ENCODE data around the gene TIMM8A.
"Not testable (repeated sequence)": the region's sequence is repeated elsewhere in the genome, so short reads cannot be mapped to it uniquely, and the experiment has no call there.

TIMM8A gene

GRCh38 chrX:101357166-101357795 lies 8.7 kb upstream of the TIMM8A start:
- DNase-seq: peak; percentile 61

DNA sequence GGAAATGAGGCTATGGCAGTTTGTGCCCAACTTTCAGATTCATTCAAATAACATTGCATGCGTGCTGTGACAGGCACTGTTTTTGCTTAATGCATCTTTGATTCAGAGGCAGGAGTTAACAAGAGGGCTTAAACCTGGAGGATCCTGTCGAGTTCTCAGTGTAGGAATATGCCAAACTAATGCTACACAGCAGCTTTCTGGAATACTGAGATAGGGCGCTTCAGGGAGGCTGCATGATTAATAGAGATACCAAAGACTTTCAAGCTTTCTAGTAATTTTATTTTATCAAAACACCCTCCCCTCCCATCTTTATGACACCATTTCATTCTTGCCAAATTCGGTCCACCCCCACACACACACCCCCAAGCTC lies 636 bp upstream of the TIMM8A start:
- DNase-seq: no peak

- no peak for DNase-seq
Measured at GRCh38 chrX:101347859-101348451, 587 bp downstream of the TIMM8A start.

GRCh38 chrX:101337776-101338271 lies 10.7 kb downstream of the TIMM8A start:
- no peak for DNase-seq

DNA sequence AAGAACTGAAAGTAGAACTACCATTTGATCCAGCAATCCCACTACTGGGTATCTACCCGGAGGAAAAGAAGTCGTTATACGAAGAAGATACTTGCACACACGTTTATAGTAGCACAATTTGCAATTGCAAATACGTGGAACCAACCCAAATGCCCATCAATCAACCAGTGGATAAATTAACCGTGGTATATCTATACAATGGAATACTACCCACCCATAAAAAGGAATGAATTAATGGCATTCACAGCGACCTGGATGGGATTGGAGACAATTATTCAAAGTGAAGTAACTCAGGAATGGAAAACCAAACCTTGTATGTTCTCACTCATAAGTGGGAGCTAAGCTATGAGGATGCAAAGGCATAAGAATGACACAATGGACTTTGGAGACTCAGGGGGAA lies 14.2 kb downstream of the TIMM8A start:
- DNase-seq: not testable (repeated sequence)

DNA sequence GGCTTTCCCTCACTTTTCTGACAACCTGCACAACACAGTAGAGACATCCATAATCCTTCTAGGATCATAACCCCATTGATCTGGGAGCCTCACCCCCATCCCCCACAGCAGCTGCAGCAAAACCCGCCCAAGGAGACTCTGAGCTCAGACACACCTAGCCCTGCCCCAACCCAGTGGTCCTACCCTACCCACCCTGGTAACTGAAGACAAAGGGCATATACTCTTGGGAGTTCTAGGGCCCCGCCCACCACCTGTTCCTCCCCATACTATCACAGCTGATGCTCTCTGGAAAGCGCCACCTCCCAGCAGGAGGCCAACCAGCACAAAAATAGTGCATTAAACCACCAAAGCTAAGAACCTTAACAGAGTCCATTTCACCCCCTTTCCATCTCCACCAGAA lies 21.9 kb downstream of the TIMM8A start:
- not testable (repeated sequence) for DNase-seq

DNA sequence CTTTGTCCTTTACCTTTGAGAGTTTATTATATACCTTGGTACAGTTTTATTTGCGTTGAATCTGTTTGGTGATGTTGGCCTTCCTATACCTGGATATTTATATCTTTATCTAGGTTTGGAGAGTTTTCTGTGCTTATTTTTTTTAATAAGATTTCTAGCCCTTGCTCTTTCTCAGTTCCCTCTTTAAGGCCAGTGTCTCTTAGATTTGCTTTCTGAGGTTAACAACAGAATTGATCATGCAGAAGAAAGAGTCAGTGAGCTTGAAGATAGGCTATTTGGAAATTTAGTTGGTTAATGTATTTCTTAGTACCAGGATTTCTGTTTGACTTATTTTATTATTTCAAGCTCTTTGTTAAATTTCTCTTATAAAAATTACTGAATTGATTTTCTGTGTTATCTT lies 44.8 kb downstream of the TIMM8A start:
- DNase-seq: no peak
